ENCODE results near the gene HLX.

The HLX gene

GRCh38 chr1:220901881-220902280 is 22.6 kb downstream of the HLX start:
- no peaks in the 10 kb centered on the region for H3K9me3 ChIP-seq (ENCODE audit: insufficient read depth, low read length)
- no peak overlapping the region for H3K9ac ChIP-seq (ENCODE audit: low read length)
- no peaks in the 10 kb centered on the region for H3K79me2 ChIP-seq (ENCODE audit: low read length)
- no peaks in the 10 kb centered on the region for H3K4me1 ChIP-seq (ENCODE audit: low read length)
- H3K4me2 ChIP-seq (ENCODE audit: low read length) = no peak overlapping the region
- H2AFZ ChIP-seq (ENCODE audit: low read depth, low read length) = no peak overlapping the region
- H3K27me3 ChIP-seq (ENCODE audit: low read depth, low read length) = peaks cover 17% of the 10 kb centered on the region
- no peaks in the 10 kb centered on the region for H3K36me3 ChIP-seq (replicated peaks; ENCODE audit: low read depth, low read length)
- H4K20me1 ChIP-seq (ENCODE audit: insufficient read depth, low read length) = no peaks in the 10 kb centered on the region
- H3K27ac ChIP-seq (ENCODE audit: low read length) = no peak overlapping the region
- H3K4me3 ChIP-seq (ENCODE audit: low read length) = no peak overlapping the region
- TF ChIP-seq, protein P1, sequence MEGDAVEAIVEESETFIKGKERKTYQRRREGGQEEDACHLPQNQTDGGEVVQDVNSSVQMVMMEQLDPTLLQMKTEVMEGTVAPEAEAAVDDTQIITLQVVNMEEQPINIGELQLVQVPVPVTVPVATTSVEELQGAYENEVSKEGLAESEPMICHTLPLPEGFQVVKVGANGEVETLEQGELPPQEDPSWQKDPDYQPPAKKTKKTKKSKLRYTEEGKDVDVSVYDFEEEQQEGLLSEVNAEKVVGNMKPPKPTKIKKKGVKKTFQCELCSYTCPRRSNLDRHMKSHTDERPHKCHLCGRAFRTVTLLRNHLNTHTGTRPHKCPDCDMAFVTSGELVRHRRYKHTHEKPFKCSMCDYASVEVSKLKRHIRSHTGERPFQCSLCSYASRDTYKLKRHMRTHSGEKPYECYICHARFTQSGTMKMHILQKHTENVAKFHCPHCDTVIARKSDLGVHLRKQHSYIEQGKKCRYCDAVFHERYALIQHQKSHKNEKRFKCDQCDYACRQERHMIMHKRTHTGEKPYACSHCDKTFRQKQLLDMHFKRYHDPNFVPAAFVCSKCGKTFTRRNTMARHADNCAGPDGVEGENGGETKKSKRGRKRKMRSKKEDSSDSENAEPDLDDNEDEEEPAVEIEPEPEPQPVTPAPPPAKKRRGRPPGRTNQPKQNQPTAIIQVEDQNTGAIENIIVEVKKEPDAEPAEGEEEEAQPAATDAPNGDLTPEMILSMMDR (IDR thresholded peaks at IDR 0.05; ENCODE audit: low read depth, low read length) = no peak
- TF ChIP-seq EZH2phosphoT487 (IDR thresholded peaks at IDR 0.05; ENCODE audit: low read depth) = no peak

GRCh38 chr1:220902916-220903315 is 23.7 kb downstream of the HLX start:
- H3K4me1 ChIP-seq (ENCODE audit: low read length) = no peaks in the 10 kb centered on the region
- no peak overlapping the region for H2AFZ ChIP-seq (ENCODE audit: low read depth, low read length)
- no peak overlapping the region for H3K4me3 ChIP-seq (ENCODE audit: low read length)
- H3K27me3 ChIP-seq (ENCODE audit: low read depth, low read length) = peaks cover 28% of the 10 kb centered on the region
- no peaks in the 10 kb centered on the region for H3K36me3 ChIP-seq (replicated peaks; ENCODE audit: low read depth, low read length)
- H3K79me2 ChIP-seq (ENCODE audit: low read length) = no peaks in the 10 kb centered on the region
- H3K9me3 ChIP-seq (ENCODE audit: insufficient read depth, low read length) = no peaks in the 10 kb centered on the region
- H3K9ac ChIP-seq (ENCODE audit: low read length) = no peak overlapping the region
- H3K4me2 ChIP-seq (ENCODE audit: low read length) = no peak overlapping the region
- H4K20me1 ChIP-seq (ENCODE audit: insufficient read depth, low read length) = no peaks in the 10 kb centered on the region
- no peak overlapping the region for H3K27ac ChIP-seq (ENCODE audit: low read length)
- TF ChIP-seq, protein P1 (IDR thresholded peaks at IDR 0.05; ENCODE audit: low read depth, low read length) = no peak
- no peak for TF ChIP-seq EZH2phosphoT487 (IDR thresholded peaks at IDR 0.05; ENCODE audit: low read depth)

- H3K9ac ChIP-seq (ENCODE audit: low read length) = no peak overlapping the region
- H2AFZ ChIP-seq (ENCODE audit: low read depth, low read length) = no peak overlapping the region
- H3K79me2 ChIP-seq (ENCODE audit: low read length) = no peaks in the 10 kb centered on the region
- no peaks in the 10 kb centered on the region for H3K9me3 ChIP-seq (ENCODE audit: insufficient read depth, low read length)
- no peak for TF ChIP-seq EZH2phosphoT487 (IDR thresholded peaks at IDR 0.05; ENCODE audit: low read depth)
- TF ChIP-seq, protein P1 (IDR thresholded peaks at IDR 0.05; ENCODE audit: low read depth, low read length) = no peak
- no peak overlapping the region for H3K4me3 ChIP-seq (ENCODE audit: low read length)
- peaks cover 12% of the 10 kb centered on the region for H3K4me1 ChIP-seq (ENCODE audit: low read length)
- no peaks in the 10 kb centered on the region for H3K36me3 ChIP-seq (replicated peaks; ENCODE audit: low read depth, low read length)
- H3K27ac ChIP-seq (ENCODE audit: low read length) = no peak overlapping the region
- no peak overlapping the region for H3K4me2 ChIP-seq (ENCODE audit: low read length)
- peaks cover 34% of the 10 kb centered on the region for H3K27me3 ChIP-seq (ENCODE audit: low read depth, low read length)
- no peaks in the 10 kb centered on the region for H4K20me1 ChIP-seq (ENCODE audit: insufficient read depth, low read length)
Measured at GRCh38 chr1:220904876-220905275, 25.6 kb downstream of the HLX start.

GRCh38 chr1:220905650-220906560 is 26.7 kb downstream of the HLX start:
- Histone ChIP-seq H3K27me3 (ENCODE audit: low read depth, low read length) (peaks cover 30% of the 10 kb centered on the region), H3K36me3 (replicated peaks; ENCODE audit: low read depth, low read length) (no peaks in the 10 kb centered on the region), H2AFZ (ENCODE audit: low read depth, low read length) (no peak overlapping the region), H3K4me1 (ENCODE audit: low read length) (peaks cover 12% of the 10 kb centered on the region), H3K4me2 (ENCODE audit: low read length) (no peak overlapping the region), H3K27ac (ENCODE audit: low read length) (no peak overlapping the region), H4K20me1 (ENCODE audit: insufficient read depth, low read length) (no peaks in the 10 kb centered on the region), H3K9ac (ENCODE audit: low read length) (no peak overlapping the region), H3K79me2 (ENCODE audit: low read length) (no peaks in the 10 kb centered on the region), H3K4me3 (ENCODE audit: low read length) (no peak overlapping the region), H3K9me3 (ENCODE audit: insufficient read depth, low read length) (no peaks in the 10 kb centered on the region)
- TF ChIP-seq, protein P1 (IDR thresholded peaks at IDR 0.05; ENCODE audit: low read depth, low read length) = no peak
- no peak for TF ChIP-seq EZH2phosphoT487 (IDR thresholded peaks at IDR 0.05; ENCODE audit: low read depth)
